HCT116 (cell line): ENCODE measurements around the gene SPATA25. TPM values are rescaled to one million over a fixed set of nuclear protein-coding genes. Genes with fewer than 3 reads are reported as not detected.

ENCODE experiments used
- ATAC-seq: fragments of 200-7000 bp; cut with Tn5 transposase; 2 replicates; pipeline ENCODE4 v1.9.1; 2020; ENCODE audit warnings: mild to moderate bottlenecking, moderate library complexity
- BruUV-seq: library from RNA; stranded (reverse); fragments of 400-500 nt; replicated peaks from 2 replicates; lab custom pipeline; 2021; lab: Mats Ljungman, UMichigan
- CTCF ChIA-PET: fragments of 300-600 bp; sonication (Branson Sonifier 250); formaldehyde crosslinking; loops from one replicate; lab custom pipeline; 2021; ENCODE audit warnings: antibody characterized with exemption; lab: Charles Lee
- POLR2A ChIA-PET: fragments of 300-600, 350-600 bp; sonication (Branson Sonifier 250); formaldehyde crosslinking; loops from one replicate; lab custom pipeline; 2021; ENCODE audit warnings: antibody characterized with exemption; lab: Charles Lee
- RAD21 ChIA-PET, 2 experiments: fragments of 300-600 bp; sonication (Branson Sonifier 250); formaldehyde crosslinking; loops; one replicate each; lab custom pipeline; 2023; ENCODE audit warnings: low total read pairs in 2 of 2; ENCODE audit not compliant: uncharacterized antibody in 2 of 2, unreplicated experiment in 2 of 2, low non-redundant PET in 1 of 2; lab: Charles Lee
- DNase-seq: peaks from one replicate; pipeline ENCODE4 v3.0.0-alpha.2; 2010; ENCODE audit warnings: low read depth, low spot score
- H2AFZ ChIP-seq: fragments of 200-600 bp; shearing (Covaris generic), sonication (generic); 2 replicates; pipeline ENCODE4 v1.6.1; 2017; ENCODE audit warnings: low read depth, mixed run types, mixed read lengths, antibody characterized with exemption, low read length; ENCODE audit not compliant: poor library complexity, severe bottlenecking
- H3K27ac ChIP-seq: 2 replicates; pipeline ENCODE4 v1.5.1; 2012; ENCODE audit warnings: low read depth, low read length
- H3K27me3 ChIP-seq: fragments of 200-600 bp; sonication (generic); 2 replicates; pipeline ENCODE4 v1.6.1; 2016; ENCODE audit warnings: mixed run types, low read length, mixed read lengths; ENCODE audit not compliant: insufficient read depth
- H3K36me3 ChIP-seq, 2 experiments: fragments of 200-500 bp in 1 of 2; fragments of 200-600 bp in 1 of 2; sonication (Bioruptor generic) in 1 of 2; sonication (generic) in 1 of 2; 2 replicates each; pipeline versions ENCODE4 v1.5.1 to v1.6.1; 2014 to 2016; ENCODE audit warnings: low read length in 2 of 2, inconsistent platforms in 1 of 2, mixed read lengths in 1 of 2, mixed run types in 1 of 2; ENCODE audit not compliant: insufficient read depth in 2 of 2, control insufficient read depth in 1 of 2
- H3K4me1 ChIP-seq, 2 experiments: fragments of 200-600 bp in 1 of 2; sonication (generic) in 1 of 2; 2 replicates each; pipeline versions ENCODE4 v1.5.1 to v1.6.1; 2012 to 2017; ENCODE audit warnings: low read length in 2 of 2, inconsistent platforms in 1 of 2, mild to moderate bottlenecking in 1 of 2, mixed read lengths in 1 of 2, mixed run types in 1 of 2, moderate library complexity in 1 of 2; ENCODE audit not compliant: insufficient read depth in 2 of 2, control insufficient read depth in 1 of 2
- H3K4me2 ChIP-seq: fragments of 200-600 bp; sonication (generic); 2 replicates; pipeline ENCODE4 v1.6.1; 2017; ENCODE audit warnings: mixed run types, low read length, mixed read lengths
- H3K4me3 ChIP-seq, 2 experiments: fragments of 200-600 bp in 1 of 2; sonication (generic) in 1 of 2; replicated peaks in 1 of 2; 2 replicates each; pipeline ENCODE4 v1.5.1; 2011 to 2016; ENCODE audit warnings: low read length in 2 of 2, control low read depth in 1 of 2, low read depth in 1 of 2, mild to moderate bottlenecking in 1 of 2, mixed read lengths in 1 of 2, mixed run types in 1 of 2
- H3K79me2 ChIP-seq: fragments of 200-600 bp; sonication (generic); 2 replicates; pipeline ENCODE4 v1.6.1; 2017; ENCODE audit warnings: mild to moderate bottlenecking, mixed run types, low read length, moderate library complexity, mixed read lengths; ENCODE audit not compliant: insufficient read depth
- H3K9ac ChIP-seq: fragments of 200-600 bp; sonication (generic); 2 replicates; pipeline ENCODE4 v1.6.1; 2016; ENCODE audit warnings: low read length, mixed read lengths
- H3K9me2 ChIP-seq: fragments of 200-600 bp; sonication (generic), shearing (Covaris generic); 2 replicates; pipeline ENCODE4 v1.6.1; 2017; ENCODE audit warnings: mixed run types, mild to moderate bottlenecking, moderate library complexity; ENCODE audit not compliant: insufficient read depth
- H3K9me3 ChIP-seq, 2 experiments: fragments of 200-500 bp in 1 of 2; fragments of 200-600 bp in 1 of 2; sonication (Bioruptor generic) in 1 of 2; sonication (generic) in 1 of 2; 2 replicates each; pipeline ENCODE4 v1.6.1; 2014 to 2017; ENCODE audit warnings: low read length in 2 of 2, mixed read lengths in 2 of 2, inconsistent platforms in 1 of 2, low read depth in 1 of 2, mild to moderate bottlenecking in 1 of 2, mixed run types in 1 of 2, moderate library complexity in 1 of 2; ENCODE audit not compliant: control insufficient read depth in 1 of 2, insufficient read depth in 1 of 2
- H4K20me1 ChIP-seq: fragments of 200-600 bp; sonication (generic), shearing (Covaris generic); 2 replicates; pipeline ENCODE4 v1.6.1; 2017; ENCODE audit warnings: mixed run types, mild to moderate bottlenecking, moderate library complexity; ENCODE audit not compliant: insufficient read depth
- CBX3 ChIP-seq: IDR thresholded peaks from 2 replicates; pipeline ENCODE4 v1.6.1; 2012; ENCODE audit warnings: low read depth
- CEBPB ChIP-seq: IDR thresholded peaks from 2 replicates; pipeline ENCODE4 v1.6.1; 2012; ENCODE audit warnings: low read depth
- ELF1 ChIP-seq: IDR thresholded peaks from 2 replicates; pipeline ENCODE4 v1.6.1; 2012; ENCODE audit warnings: low read depth, borderline replicate concordance
- TCF7L2 ChIP-seq: IDR thresholded peaks from 2 replicates; pipeline ENCODE4 v1.7.0; 2011; ENCODE audit warnings: borderline replicate concordance, inconsistent platforms; ENCODE audit not compliant: insufficient read depth, insufficient read length; ENCODE audit errors: extremely low read depth
- ZNF274 ChIP-seq: fragments of 200-500 bp; sonication (Bioruptor generic); IDR thresholded peaks from 2 replicates; pipeline ENCODE4 v1.6.1; 2014; ENCODE audit warnings: mild to moderate bottlenecking, low read depth, low read length, inconsistent platforms
- intact Hi-C: fragments of 100-400 bp; cut with micrococcal nuclease; formaldehyde crosslinking; loops from 2 replicates; pipeline ENCODE4 v1.10.0; 2022
- total RNA-seq: library from RNA; stranded (reverse); gene quantifications from one replicate; pipeline ENCODE4 v1.2.1, GENCODE V29; 2021; ENCODE audit not compliant: unreplicated experiment

The SPATA25 gene
- total RNA-seq, 1 experiment from 2014 or later: 0.42 TPM

GRCh38 chr20:45867819-45868176 is 19.6 kb downstream of the SPATA25 start:
- peaks cover 0 to 10% of the 10 kb centered on the region in 2 experiments; a peak in 1 of 4 replicates for H3K4me1 ChIP-seq
- ATAC-seq: no peak
- TF ChIP-seq CEBPB: no peak
- TF ChIP-seq ELF1: no peak
- TF ChIP-seq CBX3: no peak
- TF ChIP-seq ZNF274: no peak

GRCh38 chr20:45867136-45867818 is 20.1 kb downstream of the SPATA25 start:
- no peak for TF ChIP-seq TCF7L2
- TF ChIP-seq ZNF274: no peak
- no peaks in the 10 kb centered on the region for H3K9me2 ChIP-seq
- no peaks in the 10 kb centered on the region for H3K79me2 ChIP-seq
- peaks cover 0 to 10% of the 10 kb centered on the region in 2 experiments; a peak in 1 of 4 replicates for H3K4me1 ChIP-seq
- no peak for DNase-seq
- RAD21 ChIA-PET: no interaction called here
- H4K20me1 ChIP-seq: no peaks in the 10 kb centered on the region
- no TSS peak for BruUV-seq
- no peak overlapping the region for H3K4me2 ChIP-seq
- no peak overlapping the region for H3K27ac ChIP-seq
- H3K27me3 ChIP-seq: no peaks in the 10 kb centered on the region
- intact Hi-C loops: no loop called here
- POLR2A ChIA-PET: interaction anchor here (0.7 kb wide), 1 partner anchor 29 kb away, joined by 3 read pairs; no protein-coding TSS in a partner anchor
- no peaks in the 10 kb centered on the region for H3K9me3 ChIP-seq
- no peaks in the 10 kb centered on the region for H3K36me3 ChIP-seq
- no peak overlapping the region for H3K9ac ChIP-seq
- no peak overlapping the region for H3K4me3 ChIP-seq
- CTCF ChIA-PET: no interaction called here
- H2AFZ ChIP-seq: no peak overlapping the region
- no peak for ATAC-seq

More at GRCh38 chr20:45867819-45868176, 19.6 kb downstream of the SPATA25 start:
- no peak overlapping the region for H3K9ac ChIP-seq
- ChIA-PET RAD21 (no interaction called here), POLR2A (no interaction called here), CTCF (no interaction called here)
- no peak overlapping the region for H3K4me2 ChIP-seq
- no peaks in the 10 kb centered on the region for H3K36me3 ChIP-seq
- H2AFZ ChIP-seq: no peak overlapping the region
- DNase-seq: no peak
- no peak overlapping the region for H3K4me3 ChIP-seq
- H4K20me1 ChIP-seq: no peaks in the 10 kb centered on the region
- H3K27me3 ChIP-seq: no peaks in the 10 kb centered on the region
- intact Hi-C loops: no loop called here
- H3K79me2 ChIP-seq: no peaks in the 10 kb centered on the region
- H3K9me2 ChIP-seq: no peaks in the 10 kb centered on the region
- no peaks in the 10 kb centered on the region for H3K9me3 ChIP-seq
- no TSS peak for BruUV-seq
- H3K27ac ChIP-seq: no peak overlapping the region
